ENCODE results near the gene PRDM15.

The PRDM15 gene

GRCh38 chr21:41825216-41825615, 53.9 kb downstream of the PRDM15 start:
- DNase-seq (ENCODE audit: low read depth, low spot score): no peak

- DNase-seq (ENCODE audit: low read depth, low spot score): no peak
These were observed 54.5 kb downstream of the PRDM15 start for GRCh38 chr21:41824466-41825207.

GRCh38 chr21:41823906-41824305, 55.2 kb downstream of the PRDM15 start:
- no peak for DNase-seq (ENCODE audit: low read depth, low spot score)

- no peak for DNase-seq (ENCODE audit: low read depth, low spot score)
These were observed 56.0 kb downstream of the PRDM15 start for GRCh38 chr21:41823166-41823565.

- no peak for DNase-seq (ENCODE audit: low read depth, low spot score)
These were observed 57.2 kb downstream of the PRDM15 start for GRCh38 chr21:41821756-41822431.

- DNase-seq (ENCODE audit: low read depth, low spot score): no peak
These were observed 57.9 kb downstream of the PRDM15 start for GRCh38 chr21:41821081-41821755.

- DNase-seq (ENCODE audit: low read depth, low spot score): no peak
These were observed 58.6 kb downstream of the PRDM15 start for GRCh38 chr21:41820384-41821080.

- no peak for DNase-seq (ENCODE audit: low read depth, low spot score)
These were observed 59.3 kb downstream of the PRDM15 start for GRCh38 chr21:41819856-41820281.

GRCh38 chr21:41819236-41819855, 59.8 kb downstream of the PRDM15 start:
- DNase-seq (ENCODE audit: low read depth, low spot score): no peak

- no peak for DNase-seq (ENCODE audit: low read depth, low spot score)
These were observed 61.0 kb downstream of the PRDM15 start for GRCh38 chr21:41817877-41818855.

GRCh38 chr21:41817228-41817627, 61.9 kb downstream of the PRDM15 start:
- DNase-seq (ENCODE audit: low read depth, low spot score): peak; percentile 87

GRCh38 chr21:41816583-41817165, 62.5 kb downstream of the PRDM15 start:
- peak; percentile 82 for DNase-seq (ENCODE audit: low read depth, low spot score)

GRCh38 chr21:41815652-41816582, 63.2 kb downstream of the PRDM15 start:
- DNase-seq (ENCODE audit: low read depth, low spot score): no peak

- DNase-seq (ENCODE audit: low read depth, low spot score): no peak
These were observed 65.9 kb downstream of the PRDM15 start for GRCh38 chr21:41813226-41813625.

GRCh38 chr21:41812679-41813078, 66.5 kb downstream of the PRDM15 start:
- DNase-seq (ENCODE audit: low read depth, low spot score): no peak

- DNase-seq (ENCODE audit: low read depth, low spot score): no peak
These were observed 68.6 kb downstream of the PRDM15 start for GRCh38 chr21:41810597-41810932.

GRCh38 chr21:41809891-41810596, 69.1 kb downstream of the PRDM15 start:
- no peak for DNase-seq (ENCODE audit: low read depth, low spot score)

- no peak for DNase-seq (ENCODE audit: low read depth, low spot score)
These were observed 70.3 kb downstream of the PRDM15 start for GRCh38 chr21:41808846-41809245.
